Panc1 (cell line): Measurements from ENCODE around the gene TFCP2L1. TPM values are rescaled to one million over a fixed set of nuclear protein-coding genes. Genes with fewer than 3 reads are reported as not detected.

Experiments used
- ATAC-seq: fragments of 200-7000 bp; cut with Tn5 transposase; 2 replicates; pipeline ENCODE4 v1.9.1; 2020; ENCODE audit warnings: mild to moderate bottlenecking, moderate library complexity
- BruUV-seq: library from RNA; stranded (reverse); fragments of 400-500 nt; replicated peaks from 2 replicates; lab custom pipeline; 2021; lab: Mats Ljungman, UMichigan
- CTCF ChIA-PET: fragments of 300-600 bp; sonication (Branson Sonifier 250); formaldehyde crosslinking; loops from one replicate; lab custom pipeline; 2022; ENCODE audit warnings: antibody characterized with exemption; lab: Charles Lee
- POLR2A ChIA-PET: fragments of 300-600 bp; sonication (Branson Sonifier 250); formaldehyde crosslinking; loops from one replicate; lab custom pipeline; 2022; ENCODE audit warnings: antibody characterized with exemption; lab: Charles Lee
- DNase-seq: peaks from one replicate; pipeline ENCODE4 v3.0.0-alpha.2; 2010; ENCODE audit warnings: low read depth, low spot score
- H3K27ac ChIP-seq: 2 replicates; pipeline ENCODE4 v1.5.1; 2011; ENCODE audit warnings: mild to moderate bottlenecking, low read length, inconsistent platforms
- H3K27me3 ChIP-seq: fragments of 200-500 bp; sonication (Bioruptor generic); 2 replicates; pipeline ENCODE4 v1.6.0; 2014; ENCODE audit warnings: low read length, inconsistent platforms; ENCODE audit not compliant: control insufficient read depth, insufficient read depth
- H3K36me3 ChIP-seq: fragments of 200-500 bp; sonication (Bioruptor generic); 2 replicates; pipeline ENCODE4 v1.5.1; 2014; ENCODE audit warnings: inconsistent platforms, mild to moderate bottlenecking, low read length, moderate library complexity; ENCODE audit not compliant: control insufficient read depth, insufficient read depth
- H3K4me1 ChIP-seq: 2 replicates; pipeline ENCODE4 v1.5.1; 2011; ENCODE audit warnings: inconsistent platforms, mild to moderate bottlenecking, low read length, moderate library complexity; ENCODE audit not compliant: control insufficient read depth, insufficient read depth
- H3K4me3 ChIP-seq, 2 experiments: 2 replicates each; pipeline ENCODE4 v1.5.1; 2011 to 2012; ENCODE audit warnings: low read depth in 2 of 2, low read length in 2 of 2, mild to moderate bottlenecking in 2 of 2, inconsistent platforms in 1 of 2, moderate library complexity in 1 of 2
- H3K9me3 ChIP-seq: fragments of 200-500 bp; sonication (Bioruptor generic); 2 replicates; pipeline ENCODE4 v1.5.1; 2014; ENCODE audit warnings: low read depth, mild to moderate bottlenecking, inconsistent platforms, low read length, moderate library complexity; ENCODE audit not compliant: control insufficient read depth, insufficient read depth
- POLR2AphosphoS5 ChIP-seq: IDR thresholded peaks from 2 replicates; pipeline ENCODE4 v1.6.1; 2012; ENCODE audit warnings: mild to moderate bottlenecking, low read depth, low read length, moderate library complexity
- SIN3A ChIP-seq: IDR thresholded peaks from 2 replicates; pipeline ENCODE4 v1.6.1; 2012; ENCODE audit warnings: low read depth, mild to moderate bottlenecking, low read length, moderate library complexity, borderline replicate concordance; ENCODE audit not compliant: insufficient read depth
- TCF7L2 ChIP-seq: IDR thresholded peaks from 2 replicates; pipeline ENCODE4 v1.6.1; 2011; ENCODE audit warnings: mild to moderate bottlenecking, low read depth, low read length, inconsistent platforms
- in situ Hi-C: cut with HindIII; loops from 2 replicates; pipeline ENCODE4 v1.10.0; 2016; ENCODE audit warnings: low sequenced_read_pairs, low pct_unique_long_range_greater_than_20kb
- intact Hi-C: fragments of 100-400 bp; cut with micrococcal nuclease; formaldehyde crosslinking; loops from one replicate; pipeline ENCODE4 v1.10.0; 2022; ENCODE audit not compliant: unreplicated experiment
- total RNA-seq: library from RNA; stranded (reverse); gene quantifications from one replicate; pipeline ENCODE4 v1.2.1, GENCODE V29; 2021; ENCODE audit not compliant: unreplicated experiment
- TF ChIP-seq, protein P1 (sequence below): fragments of 450-650 bp; IDR thresholded peaks from 2 replicates; pipeline ENCODE4 v1.5.1; 2017; ENCODE audit warnings: mild to moderate bottlenecking
- TF ChIP-seq, protein P2 (sequence below), 2 experiments: IDR thresholded peaks; 2 replicates each; pipeline ENCODE4 v1.6.1; 2011 to 2012; ENCODE audit warnings: low read depth in 2 of 2, control low read depth in 1 of 2, low read length in 1 of 2, mild to moderate bottlenecking in 1 of 2, moderate library complexity in 1 of 2; ENCODE audit not compliant: insufficient read depth in 1 of 2

Gene TFCP2L1
- total RNA-seq, 1 experiment from 2014 or later: 4.9 TPM

DNA sequence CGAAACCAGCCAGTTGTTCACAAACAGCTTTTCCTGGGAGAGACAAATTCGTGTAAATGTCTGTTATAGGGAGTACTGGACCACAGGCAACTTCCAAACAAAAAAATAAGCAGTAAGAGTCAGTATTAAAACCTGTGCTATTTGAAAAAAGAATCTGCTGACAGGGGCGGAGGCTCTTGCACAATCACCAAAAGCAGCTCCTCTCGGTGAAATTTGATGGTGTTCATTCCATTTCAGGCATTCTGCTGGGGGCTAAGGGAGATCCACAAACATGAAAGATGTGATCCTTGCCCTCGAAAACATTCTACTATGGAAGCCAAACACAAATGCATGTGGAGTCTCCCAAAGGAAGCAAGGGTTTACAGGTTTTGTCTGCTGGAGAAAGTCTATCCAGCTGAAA is 45.0 kb downstream of the TFCP2L1 start:
- H3K27ac ChIP-seq: no peak overlapping the region
- no peak for TF ChIP-seq TCF7L2
- TF ChIP-seq, protein P1, sequence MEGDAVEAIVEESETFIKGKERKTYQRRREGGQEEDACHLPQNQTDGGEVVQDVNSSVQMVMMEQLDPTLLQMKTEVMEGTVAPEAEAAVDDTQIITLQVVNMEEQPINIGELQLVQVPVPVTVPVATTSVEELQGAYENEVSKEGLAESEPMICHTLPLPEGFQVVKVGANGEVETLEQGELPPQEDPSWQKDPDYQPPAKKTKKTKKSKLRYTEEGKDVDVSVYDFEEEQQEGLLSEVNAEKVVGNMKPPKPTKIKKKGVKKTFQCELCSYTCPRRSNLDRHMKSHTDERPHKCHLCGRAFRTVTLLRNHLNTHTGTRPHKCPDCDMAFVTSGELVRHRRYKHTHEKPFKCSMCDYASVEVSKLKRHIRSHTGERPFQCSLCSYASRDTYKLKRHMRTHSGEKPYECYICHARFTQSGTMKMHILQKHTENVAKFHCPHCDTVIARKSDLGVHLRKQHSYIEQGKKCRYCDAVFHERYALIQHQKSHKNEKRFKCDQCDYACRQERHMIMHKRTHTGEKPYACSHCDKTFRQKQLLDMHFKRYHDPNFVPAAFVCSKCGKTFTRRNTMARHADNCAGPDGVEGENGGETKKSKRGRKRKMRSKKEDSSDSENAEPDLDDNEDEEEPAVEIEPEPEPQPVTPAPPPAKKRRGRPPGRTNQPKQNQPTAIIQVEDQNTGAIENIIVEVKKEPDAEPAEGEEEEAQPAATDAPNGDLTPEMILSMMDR: no peak
- TF ChIP-seq POLR2AphosphoS5: no peak
- no peak for TF ChIP-seq SIN3A
- TF ChIP-seq, protein P2, sequence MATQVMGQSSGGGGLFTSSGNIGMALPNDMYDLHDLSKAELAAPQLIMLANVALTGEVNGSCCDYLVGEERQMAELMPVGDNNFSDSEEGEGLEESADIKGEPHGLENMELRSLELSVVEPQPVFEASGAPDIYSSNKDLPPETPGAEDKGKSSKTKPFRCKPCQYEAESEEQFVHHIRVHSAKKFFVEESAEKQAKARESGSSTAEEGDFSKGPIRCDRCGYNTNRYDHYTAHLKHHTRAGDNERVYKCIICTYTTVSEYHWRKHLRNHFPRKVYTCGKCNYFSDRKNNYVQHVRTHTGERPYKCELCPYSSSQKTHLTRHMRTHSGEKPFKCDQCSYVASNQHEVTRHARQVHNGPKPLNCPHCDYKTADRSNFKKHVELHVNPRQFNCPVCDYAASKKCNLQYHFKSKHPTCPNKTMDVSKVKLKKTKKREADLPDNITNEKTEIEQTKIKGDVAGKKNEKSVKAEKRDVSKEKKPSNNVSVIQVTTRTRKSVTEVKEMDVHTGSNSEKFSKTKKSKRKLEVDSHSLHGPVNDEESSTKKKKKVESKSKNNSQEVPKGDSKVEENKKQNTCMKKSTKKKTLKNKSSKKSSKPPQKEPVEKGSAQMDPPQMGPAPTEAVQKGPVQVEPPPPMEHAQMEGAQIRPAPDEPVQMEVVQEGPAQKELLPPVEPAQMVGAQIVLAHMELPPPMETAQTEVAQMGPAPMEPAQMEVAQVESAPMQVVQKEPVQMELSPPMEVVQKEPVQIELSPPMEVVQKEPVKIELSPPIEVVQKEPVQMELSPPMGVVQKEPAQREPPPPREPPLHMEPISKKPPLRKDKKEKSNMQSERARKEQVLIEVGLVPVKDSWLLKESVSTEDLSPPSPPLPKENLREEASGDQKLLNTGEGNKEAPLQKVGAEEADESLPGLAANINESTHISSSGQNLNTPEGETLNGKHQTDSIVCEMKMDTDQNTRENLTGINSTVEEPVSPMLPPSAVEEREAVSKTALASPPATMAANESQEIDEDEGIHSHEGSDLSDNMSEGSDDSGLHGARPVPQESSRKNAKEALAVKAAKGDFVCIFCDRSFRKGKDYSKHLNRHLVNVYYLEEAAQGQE (IDR thresholded peaks at IDR 0.05; ENCODE audit: insufficient read depth in 1 of 2, low read depth in 2 of 2, low read length in 1 of 2): no peak
- H3K4me1 ChIP-seq: no peaks in the 10 kb centered on the region
- no peaks in the 10 kb centered on the region for H3K27me3 ChIP-seq
- no TSS peak for BruUV-seq
- ChIA-PET CTCF (interaction anchor here (1.1 kb wide), 1 partner anchor 58 kb away, joined by 3 read pairs; no protein-coding TSS in a partner anchor), POLR2A (no interaction called here)
- H3K36me3 ChIP-seq: no peaks in the 10 kb centered on the region
- H3K9me3 ChIP-seq: no peaks in the 10 kb centered on the region
- intact Hi-C loops (no loop called here), in situ Hi-C loops (no loop called here)
- DNase-seq (no peak), ATAC-seq (no peak)
- no peak overlapping the region for H3K4me3 ChIP-seq

DNA sequence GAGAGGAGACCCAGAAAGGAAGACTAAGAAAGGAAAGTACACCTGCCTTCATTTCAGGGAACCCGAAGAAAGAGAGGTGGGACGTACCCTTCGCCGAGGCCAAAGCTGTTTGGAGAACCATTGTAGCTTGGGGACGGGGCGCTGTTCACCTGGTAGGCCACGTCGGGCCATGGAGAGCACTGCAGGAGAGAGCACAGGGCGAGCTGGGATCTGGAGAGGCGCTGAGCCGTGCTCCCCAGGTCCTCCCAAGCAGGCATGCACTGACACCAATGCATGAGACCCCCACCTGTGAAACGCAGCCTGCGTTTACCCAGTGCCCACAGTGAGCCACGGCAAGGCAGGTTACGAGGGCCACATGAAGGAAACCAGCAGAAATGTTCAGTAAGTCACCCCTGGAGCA is 45.5 kb downstream of the TFCP2L1 start:
- intact Hi-C loops: no loop called here
- DNase-seq: no peak
- no peak for TF ChIP-seq SIN3A
- in situ Hi-C loops: no loop called here
- no peaks in the 10 kb centered on the region for H3K27me3 ChIP-seq
- BruUV-seq: no TSS peak
- no peaks in the 10 kb centered on the region for H3K4me1 ChIP-seq
- ChIA-PET CTCF (interaction anchor here (1.1 kb wide), 1 partner anchor 59 kb away, joined by 3 read pairs; no protein-coding TSS in a partner anchor), POLR2A (no interaction called here)
- no peak overlapping the region for H3K4me3 ChIP-seq
- H3K9me3 ChIP-seq: no peaks in the 10 kb centered on the region
- no peaks in the 10 kb centered on the region for H3K36me3 ChIP-seq
- H3K27ac ChIP-seq: no peak overlapping the region
- no peak for ATAC-seq

DNA sequence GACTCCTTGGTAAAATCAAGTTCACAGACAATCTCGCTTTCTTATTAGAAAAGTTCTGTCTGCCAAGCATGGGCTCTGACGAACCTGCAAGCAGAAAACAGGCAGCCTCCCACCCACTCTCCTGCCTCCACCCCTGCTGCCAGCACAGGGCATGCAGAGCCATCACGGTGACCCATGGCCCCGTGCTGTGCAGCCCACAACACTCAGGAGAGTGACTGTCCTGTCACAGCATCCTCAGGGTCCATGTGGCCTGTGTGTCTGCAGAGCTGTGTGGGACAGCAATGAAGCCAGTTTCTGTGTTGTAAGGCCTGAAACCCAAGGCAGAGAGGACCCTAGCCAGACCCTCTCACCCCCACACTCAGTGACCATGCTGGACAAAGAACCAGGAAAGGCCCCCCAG is 46.2 kb downstream of the TFCP2L1 start:
- Histone ChIP-seq H3K36me3 (no peaks in the 10 kb centered on the region), H3K27me3 (no peaks in the 10 kb centered on the region), H3K4me3 (no peak overlapping the region), H3K27ac (no peak overlapping the region), H3K4me1 (no peaks in the 10 kb centered on the region), H3K9me3 (no peaks in the 10 kb centered on the region)
- intact Hi-C loops: no loop called here
- DNase-seq: no peak
- in situ Hi-C loops: no loop called here
- TF ChIP-seq, protein P1: no peak
- TF ChIP-seq SIN3A: no peak
- no peak for TF ChIP-seq TCF7L2
- TF ChIP-seq, protein P2 (IDR thresholded peaks at IDR 0.05; ENCODE audit: insufficient read depth in 1 of 2, low read depth in 2 of 2, low read length in 1 of 2): no peak
- TF ChIP-seq POLR2AphosphoS5: no peak
- ATAC-seq: no peak
- no TSS peak for BruUV-seq
- ChIA-PET POLR2A (no interaction called here), CTCF (interaction anchor here (1.1 kb wide), 1 partner anchor 59 kb away, joined by 3 read pairs; no protein-coding TSS in a partner anchor)
